BJ (cell line): ENCODE measurements around the gene AGBL2. TPM values are rescaled to one million over a fixed set of nuclear protein-coding genes. Genes with fewer than 3 reads are reported as not detected.
"Not testable (repeated sequence)": the region's sequence is repeated elsewhere in the genome, so short reads cannot be mapped to it uniquely, and the experiment has no call there.

ENCODE experiments used
- CTCF ChIA-PET: fragments of 350-600 bp; formaldehyde crosslinking; extraction: SDS; loops from one replicate; lab custom pipeline; 2021; ENCODE audit warnings: antibody characterized with exemption, inconsistent platforms; lab: Yijun Ruan, JAX
- POLR2A ChIA-PET: fragments of 300-600 bp; sonication (Branson Sonifier 250); formaldehyde crosslinking; extraction: SDS; loops from one replicate; lab custom pipeline; 2021; ENCODE audit warnings: antibody characterized with exemption; lab: Charles Lee
- DNase-seq: peaks from one replicate; pipeline ENCODE4 v3.0.0-alpha.2; 2011; ENCODE audit warnings: low read depth
- H3K27me3 ChIP-seq: 2 replicates; pipeline ENCODE4 v1.6.0; 2011; ENCODE audit warnings: low read length; ENCODE audit not compliant: control insufficient read depth, insufficient read depth
- H3K36me3 ChIP-seq: 2 replicates; pipeline ENCODE4 v1.5.1; 2011; ENCODE audit warnings: low read length; ENCODE audit not compliant: control insufficient read depth, insufficient read depth
- H3K4me3 ChIP-seq: 2 replicates; pipeline ENCODE4 v1.5.1; 2011; ENCODE audit warnings: low read depth, mild to moderate bottlenecking, control low read depth, low read length
- CTCF ChIP-seq: IDR thresholded peaks from 2 replicates; pipeline ENCODE4 v1.5.1; 2011; ENCODE audit warnings: low read depth, mild to moderate bottlenecking, control low read depth, inconsistent platforms, low read length, moderate library complexity; ENCODE audit not compliant: insufficient read depth
- polyA plus RNA-seq: library from polyadenylated mRNA; depleted of rRNA; stranded (reverse); fragments of >200 nt; gene quantifications from 2 replicates; pipeline ENCODE4 v1.2.3, GENCODE V29; 2011

AGBL2 gene
- polyA plus RNA-seq, 1 experiment, result 1.5 TPM

DNA sequence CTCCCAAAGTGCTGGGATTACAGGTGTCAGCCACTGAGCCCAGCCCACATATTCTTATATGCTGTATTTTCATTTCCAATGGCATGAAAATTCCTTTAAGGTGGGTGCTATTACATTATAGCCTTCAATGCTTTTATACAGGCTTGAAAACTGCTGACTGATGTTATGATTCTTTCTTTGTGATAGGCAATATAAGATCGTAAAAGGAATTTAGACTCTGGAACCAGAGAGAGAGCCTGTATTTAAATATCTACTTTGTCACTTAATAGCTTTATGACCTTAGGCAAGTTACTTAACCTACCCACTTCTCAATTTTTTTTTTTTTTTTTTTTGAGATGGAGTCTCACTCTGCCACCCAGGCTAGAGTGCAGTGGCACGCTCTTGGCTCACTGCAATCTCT lies 26.2 kb downstream of the AGBL2 start:
- POLR2A ChIA-PET, result no interaction called here
- CTCF ChIA-PET, result no interaction called here

GRCh38 chr11:47688111-47688510 lies 27.1 kb downstream of the AGBL2 start:
- ChIA-PET CTCF (no interaction called here), POLR2A (no interaction called here)

More for the DNA sequence above, 26.2 kb downstream of the AGBL2 start:
- no peak for TF ChIP-seq CTCF
- H3K27me3 ChIP-seq, result no peaks in the 10 kb centered on the region
- H3K36me3 ChIP-seq, result no peaks in the 10 kb centered on the region
- H3K4me3 ChIP-seq, result no peak overlapping the region
- no peak for DNase-seq

DNA sequence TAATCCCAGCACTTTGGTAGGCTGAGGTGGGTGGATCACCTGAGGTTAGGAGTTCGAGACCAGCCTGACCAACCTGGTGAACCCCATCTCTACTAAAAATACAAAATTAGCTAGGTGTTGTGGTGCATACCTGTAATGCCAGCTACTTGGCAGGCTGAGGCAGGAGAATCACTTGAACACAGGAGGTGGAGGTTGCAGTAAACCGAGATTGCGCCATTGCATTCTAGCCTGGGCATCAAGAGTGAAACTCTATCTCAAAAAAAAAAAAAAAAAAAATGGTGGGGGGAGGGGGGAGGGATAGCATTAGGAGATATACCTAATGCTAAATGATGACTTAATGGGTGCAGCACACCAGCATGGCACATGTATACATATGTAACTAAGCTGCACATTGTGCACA lies 28.5 kb downstream of the AGBL2 start:
- H3K36me3 ChIP-seq, POLR2A ChIA-PET, CTCF ChIA-PET, DNase-seq, H3K27me3 ChIP-seq, H3K4me3 ChIP-seq: not testable (repeated sequence)

More at GRCh38 chr11:47688111-47688510, 27.1 kb downstream of the AGBL2 start:
- H3K27me3 ChIP-seq, result no peaks in the 10 kb centered on the region
- no peak overlapping the region for H3K4me3 ChIP-seq
- TF ChIP-seq CTCF, result no peak
- H3K36me3 ChIP-seq, result no peaks in the 10 kb centered on the region
- DNase-seq, result no peak

- H3K36me3 ChIP-seq, result no peaks in the 10 kb centered on the region
- no peaks in the 10 kb centered on the region; the same call in none of the 2 replicates for H3K27me3 ChIP-seq
- CTCF ChIA-PET, result no interaction called here
- POLR2A ChIA-PET, result no interaction called here
- no peak for DNase-seq
- H3K4me3 ChIP-seq, result no peak overlapping the region
- TF ChIP-seq CTCF, result no peak
Observed at GRCh38 chr11:47686151-47686550, 29.0 kb downstream of the AGBL2 start.

- TF ChIP-seq CTCF, result no peak
- POLR2A ChIA-PET, result no interaction called here
- no peak overlapping the region for H3K4me3 ChIP-seq
- CTCF ChIA-PET, result no interaction called here
- no peak for DNase-seq
- H3K27me3 ChIP-seq, result no peaks in the 10 kb centered on the region
- no peaks in the 10 kb centered on the region for H3K36me3 ChIP-seq
Observed at GRCh38 chr11:47675851-47676250, 39.3 kb downstream of the AGBL2 start.

- Histone ChIP-seq H3K4me3 (no peak overlapping the region), H3K27me3 (no peaks in the 10 kb centered on the region), H3K36me3 (no peaks in the 10 kb centered on the region)
- ChIA-PET POLR2A (no interaction called here), CTCF (no interaction called here)
- TF ChIP-seq CTCF, result no peak
- no peak for DNase-seq
Observed at GRCh38 chr11:47672283-47672730, 42.9 kb downstream of the AGBL2 start.
